Pancreas (tissue), 10 donors: ENCODE results near the gene KRT23. TPM values are rescaled to one million over a fixed set of nuclear protein-coding genes. Genes with fewer than 3 reads are reported as not detected.

ENCODE experiments used
- ATAC-seq, 4 donors: fragments of 200-7000 bp; cut with Tn5 transposase; one replicate each; pipeline versions ENCODE4 v1.8.0 to v1.9.1; 2020; ENCODE audit warnings: mild to moderate bottlenecking in 4 of 4, moderate library complexity in 4 of 4
- DNase-seq, 6 donors: peaks; one replicate each; pipeline ENCODE4 v3.0.0-alpha.2; 2020
- FAIRE-seq: peaks from 2 replicates; lab custom pipeline; 2012; peaks lifted over from hg19 to GRCh38; lab: Jason Lieb, UNC
- H3K27ac ChIP-seq, 4 donors: fragments of 200-600 bp; sonication (generic); 1 replicate in 3 of 4; 2 replicates in 1 of 4; pipeline versions ENCODE4 v1.5.0 to v1.8.0; 2020
- H3K27me3 ChIP-seq, 4 donors: fragments of 200-600 bp; one replicate each; pipeline ENCODE4 v1.8.0; 2021
- H3K36me3 ChIP-seq, 3 donors: fragments of 200-600 bp; sonication (generic) in 1 of 3; one replicate each; pipeline versions ENCODE4 v1.5.0 to v1.8.0; 2020 to 2021
- H3K4me1 ChIP-seq, 3 donors: fragments of 200-600 bp; one replicate each; pipeline ENCODE4 v1.8.0; 2021
- H3K4me3 ChIP-seq, 4 donors: fragments of 200-600 bp; sonication (generic) in 2 of 4; one replicate each; pipeline versions ENCODE4 v1.5.0 to v1.8.0; 2020 to 2021
- H3K9me3 ChIP-seq, 4 donors: fragments of 200-600 bp; one replicate each; pipeline ENCODE4 v1.8.0; 2021
- WGBS, 2 donors: extraction: QIAGEN DNeasy Blood & Tissue Kit; methylation state at CpG; one replicate each; pipeline ENCODE4 v1.1.7; 2013; 5-methylcytosine and 5-hydroxymethylcytosine counted together
- intact Hi-C, 3 donors: fragments of 100-400 bp; cut with DNase I; formaldehyde crosslinking; loops; one replicate each; pipeline versions ENCODE4 v1.11.1 to v1.14.2; 2022
- polyA plus RNA-seq, 2 donors: library from polyadenylated mRNA; stranded (reverse); fragments of 200-250 nt; gene quantifications; one replicate each; pipeline ENCODE4 v1.2.3, GENCODE V29; 2013
- total RNA-seq, 6 donors: library from RNA; stranded (reverse); fragmentation: NEBNext Ultra II Directional in 4 of 6; extraction: Animal tissue kit (Norgen Biotek cat#: 25700) in 4 of 6; gene quantifications; one replicate each; pipeline versions ENCODE4 v1.2.1 to v1.2.4, GENCODE V29; 2021 to 2023
- TF ChIP-seq, protein P1 (sequence below), 4 donors: fragments of 200-600 bp; sonication (generic) in 3 of 4; IDR thresholded peaks; one replicate each; pipeline versions ENCODE4 v1.5.0 to v1.8.0; 2021; ENCODE audit warnings: antibody characterized with exemption in 4 of 4
- donor health status: healthy with polysubstance abuse.
- donor health status: DM: no; HTN: no; CAD: no; lungs with moderate emphysema.
- donor health status: DM: no; HTN: no; CAD: no.
- donor health status: control.
- donor health status: control.
- donor health status: Bipolar disorder and iron deficiency.
- donor health status: DM: yes; HTN: yes; CAD: no.
- donor health status: DM: no; HTN: no; CAD: no.
- donor health status: DM: no; HTN: no; CAD: no.
- donor health status: DM: yes; HTN: yes; CAD: no.

Gene KRT23
- total and polyA plus RNA-seq, 8 donors: 0.59 to 17.7 (median 1.1) TPM

DNA sequence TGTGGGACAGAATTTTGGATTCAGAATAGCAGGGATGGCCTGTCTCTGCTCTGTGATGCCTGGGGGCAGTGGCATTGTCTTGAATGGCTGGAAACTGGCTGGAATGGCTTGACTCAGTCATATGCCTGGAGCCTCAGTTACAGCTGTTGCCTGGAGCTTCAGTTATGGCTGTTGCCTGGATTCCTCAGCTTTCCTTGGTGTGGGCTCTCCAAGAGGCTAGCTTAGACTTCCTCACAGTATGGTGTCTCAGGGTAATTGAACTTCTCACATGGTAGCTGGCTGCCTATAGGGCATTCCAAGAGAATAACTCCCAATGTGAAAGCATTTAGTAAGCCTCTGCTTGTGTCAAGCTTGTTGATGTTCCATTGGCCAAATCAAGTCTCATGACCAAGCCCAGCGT, 21.1 kb downstream of the KRT23 start:
- ATAC-seq (no peak), FAIRE-seq (no peak), DNase-seq (no peak)
- Histone ChIP-seq H3K27ac (peak overlapping the region in 2 of 4 donors; percentile 49 to 73), H3K27me3 (no peaks in the 10 kb centered on the region), H3K36me3 (no peaks in the 10 kb centered on the region), H3K4me3 (no peak overlapping the region), H3K9me3 (no peaks in the 10 kb centered on the region), H3K4me1 (peaks cover 0 to 5% (median 0%) of the 10 kb centered on the region in 3 donors)
- intact Hi-C loops: no loop called here
- TF ChIP-seq, protein P1, sequence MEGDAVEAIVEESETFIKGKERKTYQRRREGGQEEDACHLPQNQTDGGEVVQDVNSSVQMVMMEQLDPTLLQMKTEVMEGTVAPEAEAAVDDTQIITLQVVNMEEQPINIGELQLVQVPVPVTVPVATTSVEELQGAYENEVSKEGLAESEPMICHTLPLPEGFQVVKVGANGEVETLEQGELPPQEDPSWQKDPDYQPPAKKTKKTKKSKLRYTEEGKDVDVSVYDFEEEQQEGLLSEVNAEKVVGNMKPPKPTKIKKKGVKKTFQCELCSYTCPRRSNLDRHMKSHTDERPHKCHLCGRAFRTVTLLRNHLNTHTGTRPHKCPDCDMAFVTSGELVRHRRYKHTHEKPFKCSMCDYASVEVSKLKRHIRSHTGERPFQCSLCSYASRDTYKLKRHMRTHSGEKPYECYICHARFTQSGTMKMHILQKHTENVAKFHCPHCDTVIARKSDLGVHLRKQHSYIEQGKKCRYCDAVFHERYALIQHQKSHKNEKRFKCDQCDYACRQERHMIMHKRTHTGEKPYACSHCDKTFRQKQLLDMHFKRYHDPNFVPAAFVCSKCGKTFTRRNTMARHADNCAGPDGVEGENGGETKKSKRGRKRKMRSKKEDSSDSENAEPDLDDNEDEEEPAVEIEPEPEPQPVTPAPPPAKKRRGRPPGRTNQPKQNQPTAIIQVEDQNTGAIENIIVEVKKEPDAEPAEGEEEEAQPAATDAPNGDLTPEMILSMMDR (IDR thresholded peaks at IDR 0.05): no peak
- 44 to 51% methylated on average over 1 of the region's 1 CpG for WGBS, 2 donors

DNA sequence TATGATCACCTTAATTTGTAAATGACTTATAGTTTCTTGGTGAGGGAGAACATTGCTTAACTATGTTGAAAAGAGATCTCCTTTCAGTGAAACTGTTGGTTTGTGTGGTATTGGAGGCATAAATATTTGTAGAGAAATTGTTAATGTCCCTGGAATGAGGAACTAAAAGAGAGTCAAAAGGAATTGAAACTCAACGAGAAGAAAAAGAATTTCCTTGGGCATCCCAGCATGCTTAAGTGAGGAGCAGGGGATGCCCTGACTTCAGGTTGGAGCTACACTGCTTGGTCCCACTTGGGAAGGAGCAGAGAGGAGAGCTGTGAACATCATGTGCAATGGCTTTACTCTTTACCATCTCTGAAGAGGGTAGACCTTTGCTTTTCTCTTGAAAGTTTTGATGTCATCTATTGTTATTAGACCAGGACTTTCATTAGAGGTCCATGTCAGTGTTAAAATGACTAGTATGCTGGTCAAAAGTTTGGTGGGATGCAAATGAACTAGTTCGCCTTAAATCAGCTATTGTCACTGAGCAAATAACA, 21.7 kb downstream of the KRT23 start:
- peak overlapping the region in 2 of 4 donors; percentile 49 to 73 for H3K27ac ChIP-seq
- WGBS, 2 donors: 49 to 54% methylated on average over 2 of the region's 2 CpGs

DNA sequence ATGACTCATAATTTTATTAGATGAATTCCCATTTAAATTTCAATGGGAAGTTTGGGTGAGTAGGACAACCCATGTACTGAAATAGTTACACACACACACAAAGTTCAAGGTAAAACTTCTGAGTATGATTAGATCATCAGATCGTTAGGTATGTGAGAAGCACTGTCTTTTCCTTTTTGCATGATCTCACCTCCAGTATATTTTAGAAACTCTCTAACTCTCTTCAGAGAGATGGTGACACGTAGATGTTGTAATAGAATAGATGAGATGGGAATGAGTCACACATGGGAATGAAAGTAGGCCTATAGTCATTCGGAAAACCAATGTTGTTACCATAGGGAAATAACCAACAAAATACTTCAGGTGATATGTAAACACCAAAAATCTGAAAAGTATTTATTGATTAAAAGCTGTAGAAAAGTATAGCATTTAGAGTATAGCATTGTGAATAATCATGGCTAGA, 22.2 kb downstream of the KRT23 start:
- 38 to 64% methylated on average over 3 of the region's 3 CpGs for WGBS, 2 donors
- Histone ChIP-seq H3K4me1 (peaks cover 0 to 5% (median 0%) of the 10 kb centered on the region in 3 donors), H3K27ac (peak overlapping the region in 2 of 4 donors; percentile 49 to 73), H3K4me3 (no peak overlapping the region), H3K9me3 (no peaks in the 10 kb centered on the region), H3K27me3 (no peaks in the 10 kb centered on the region), H3K36me3 (no peaks in the 10 kb centered on the region)
- DNase-seq (no peak), FAIRE-seq (no peak), ATAC-seq (peak in 3 of 4 donors; percentile 51 to 86 (median 83))
- intact Hi-C loops: no loop called here
- TF ChIP-seq, protein P1 (IDR thresholded peaks at IDR 0.05): no peak

More for the DNA sequence above, 21.7 kb downstream of the KRT23 start:
- TF ChIP-seq, protein P1 (IDR thresholded peaks at IDR 0.05): no peak
- peaks cover 0 to 5% (median 0%) of the 10 kb centered on the region in 3 donors for H3K4me1 ChIP-seq
- no peaks in the 10 kb centered on the region for H3K9me3 ChIP-seq
- ATAC-seq (peak in 2 of 4 donors; percentile 47 to 74), DNase-seq (no peak), FAIRE-seq (no peak)
- intact Hi-C loops: no loop called here
- no peaks in the 10 kb centered on the region for H3K27me3 ChIP-seq
- H3K36me3 ChIP-seq: no peaks in the 10 kb centered on the region
- H3K4me3 ChIP-seq: no peak overlapping the region

DNA sequence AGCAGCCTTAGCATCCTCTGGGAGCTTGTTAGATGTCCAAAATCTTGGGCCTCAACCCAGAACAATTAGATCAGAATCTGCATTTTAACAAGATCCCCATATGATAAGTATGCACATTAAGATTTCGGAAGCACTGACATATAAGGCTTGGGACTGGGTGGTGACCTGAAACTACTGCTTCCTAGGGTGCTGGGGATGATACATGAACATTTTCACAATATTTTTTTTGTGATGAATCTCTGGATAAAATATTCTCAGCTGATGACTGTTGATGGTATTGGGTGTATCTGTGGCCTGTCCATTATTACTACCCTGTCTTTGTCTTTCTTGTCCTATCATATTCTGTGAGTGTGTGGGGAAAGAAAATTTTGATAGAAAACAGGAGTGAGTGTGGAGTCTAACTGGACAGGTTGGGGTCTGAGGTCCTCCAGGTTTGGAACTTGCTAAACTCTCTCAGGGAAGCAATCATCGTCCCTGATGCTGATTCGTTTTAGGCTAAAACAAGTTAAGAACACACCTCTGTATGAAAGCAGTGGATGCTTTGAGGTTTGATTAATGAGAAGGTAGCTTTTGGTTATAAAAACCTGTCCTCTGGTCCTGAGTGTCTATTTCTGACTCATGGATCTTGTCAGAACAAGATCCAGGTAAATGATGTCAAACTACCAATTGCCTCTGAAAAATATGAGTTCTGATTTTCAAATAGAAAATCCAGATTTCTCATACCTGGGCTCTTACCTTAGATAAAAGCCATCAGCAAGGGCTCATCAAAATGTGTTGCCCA, 23.2 kb downstream of the KRT23 start:
- intact Hi-C loops: no loop called here
- DNase-seq: no peak
- TF ChIP-seq, protein P1 (IDR thresholded peaks at IDR 0.05): no peak
- FAIRE-seq: no peak
- Histone ChIP-seq H3K4me3 (no peak overlapping the region), H3K27ac (peak overlapping the region in 2 of 4 donors; percentile 49 to 73), H3K4me1 (peaks cover 0 to 5% (median 0%) of the 10 kb centered on the region in 3 donors), H3K36me3 (no peaks in the 10 kb centered on the region), H3K27me3 (no peaks in the 10 kb centered on the region), H3K9me3 (no peaks in the 10 kb centered on the region)
- WGBS, 2 donors: 52 to 79% methylated on average over 3 of the region's 3 CpGs
- ATAC-seq: no peak
